ENCODE data around the gene SLC37A3. TPM values are rescaled to one million over a fixed set of nuclear protein-coding genes. Genes with fewer than 3 reads are reported as not detected.
"Not testable (repeated sequence)": the region's sequence is repeated elsewhere in the genome, so short reads cannot be mapped to it uniquely, and the experiment has no call there.

SLC37A3 gene
- total and polyA plus RNA-seq, 2 donors from 2014 or later = 19.5 to 50.3 TPM

GRCh38 chr7:140322759-140323158, 75.6 kb downstream of the SLC37A3 start:
- FAIRE-seq = no peak

GRCh38 chr7:140320078-140320477, 78.3 kb downstream of the SLC37A3 start:
- DNase-seq; H3K9ac ChIP-seq (ENCODE audit: low read length in 3 of 3); H3K36me3 ChIP-seq (ENCODE audit: control insufficient read depth in 2 of 3, insufficient read depth in 3 of 3, low read length in 3 of 3); H3K4me3 ChIP-seq (ENCODE audit: low read length in 3 of 3); H3K9me3 ChIP-seq (ENCODE audit: control insufficient read depth in 2 of 3, insufficient read depth in 1 of 3, low read length in 3 of 3); FAIRE-seq; H3K27ac ChIP-seq (ENCODE audit: low read depth in 2 of 2, low read length in 2 of 2); H3K27me3 ChIP-seq (ENCODE audit: control insufficient read depth, insufficient read depth, low read length); H3K4me1 ChIP-seq (ENCODE audit: control insufficient read depth in 2 of 3, insufficient read depth in 2 of 3, low read depth in 1 of 3, low read length in 3 of 3); intact Hi-C loops (cut with DNase I): not testable (repeated sequence)

More at GRCh38 chr7:140322759-140323158, 75.6 kb downstream of the SLC37A3 start:
- H3K4me3 ChIP-seq (ENCODE audit: low read length in 3 of 3) = no peak overlapping the region
- no peaks in the 10 kb centered on the region for H3K36me3 ChIP-seq (ENCODE audit: control insufficient read depth in 2 of 3, insufficient read depth in 3 of 3, low read length in 3 of 3)
- H3K9me3 ChIP-seq (ENCODE audit: control insufficient read depth in 2 of 3, insufficient read depth in 1 of 3, low read length in 3 of 3) = no peaks in the 10 kb centered on the region
- peaks cover 0 to 5% (median 0%) of the 10 kb centered on the region in 3 donors for H3K4me1 ChIP-seq (ENCODE audit: control insufficient read depth in 2 of 3, insufficient read depth in 2 of 3, low read depth in 1 of 3, low read length in 3 of 3)
- H3K27ac ChIP-seq (ENCODE audit: low read depth in 2 of 2, low read length in 2 of 2) = no peak overlapping the region
- no peak for DNase-seq
- TF ChIP-seq CTCF (IDR thresholded peaks at IDR 0.05; ENCODE audit: borderline replicate concordance, extremely low read depth, insufficient read depth) = no peak
- H3K27me3 ChIP-seq (ENCODE audit: control insufficient read depth, insufficient read depth, low read length) = no peaks in the 10 kb centered on the region
- no peak overlapping the region for H3K9ac ChIP-seq (ENCODE audit: low read length in 3 of 3)
- intact Hi-C loops (cut with DNase I) = no loop called here

- no peaks in the 10 kb centered on the region for H3K27me3 ChIP-seq (ENCODE audit: control insufficient read depth, insufficient read depth, low read length)
- TF ChIP-seq CTCF (IDR thresholded peaks at IDR 0.05; ENCODE audit: borderline replicate concordance, extremely low read depth, insufficient read depth) = no peak
Observed at GRCh38 chr7:140317999-140318398, 80.3 kb downstream of the SLC37A3 start.

GRCh38 chr7:140317597-140317996, 80.7 kb downstream of the SLC37A3 start:
- DNase-seq (no peak), FAIRE-seq (no peak)
- H3K36me3 ChIP-seq (ENCODE audit: control insufficient read depth in 2 of 3, insufficient read depth in 3 of 3, low read length in 3 of 3) = no peaks in the 10 kb centered on the region
- no peak overlapping the region for H3K27ac ChIP-seq (ENCODE audit: low read depth in 2 of 2, low read length in 2 of 2)
- no peak for TF ChIP-seq CTCF (IDR thresholded peaks at IDR 0.05; ENCODE audit: borderline replicate concordance, extremely low read depth, insufficient read depth)
- H3K9ac ChIP-seq (ENCODE audit: low read length in 3 of 3) = no peak overlapping the region
- intact Hi-C loops (cut with DNase I) = no loop called here
- no peaks in the 10 kb centered on the region for H3K27me3 ChIP-seq (ENCODE audit: control insufficient read depth, insufficient read depth, low read length)
- H3K9me3 ChIP-seq (ENCODE audit: control insufficient read depth in 2 of 3, insufficient read depth in 1 of 3, low read length in 3 of 3) = peaks cover 0 to under 1% (median 0%) of the 10 kb centered on the region in 3 donors
- H3K4me1 ChIP-seq (ENCODE audit: control insufficient read depth in 2 of 3, insufficient read depth in 2 of 3, low read depth in 1 of 3, low read length in 3 of 3) = peaks cover 0 to 10% (median 0%) of the 10 kb centered on the region in 3 donors
- H3K4me3 ChIP-seq (ENCODE audit: low read length in 3 of 3) = no peak overlapping the region

More at GRCh38 chr7:140317999-140318398, 80.3 kb downstream of the SLC37A3 start:
- Histone ChIP-seq H3K27ac (ENCODE audit: low read depth in 2 of 2, low read length in 2 of 2) (no peak overlapping the region), H3K36me3 (ENCODE audit: control insufficient read depth in 2 of 3, insufficient read depth in 3 of 3, low read length in 3 of 3) (no peaks in the 10 kb centered on the region), H3K4me3 (ENCODE audit: low read length in 3 of 3) (no peak overlapping the region), H3K9me3 (ENCODE audit: control insufficient read depth in 2 of 3, insufficient read depth in 1 of 3, low read length in 3 of 3) (no peaks in the 10 kb centered on the region), H3K4me1 (ENCODE audit: control insufficient read depth in 2 of 3, insufficient read depth in 2 of 3, low read depth in 1 of 3, low read length in 3 of 3) (peaks cover 0 to 10% (median 0%) of the 10 kb centered on the region in 3 donors), H3K9ac (ENCODE audit: low read length in 3 of 3) (no peak overlapping the region)
- FAIRE-seq (no peak), DNase-seq (no peak)
- intact Hi-C loops (cut with DNase I) = no loop called here
